Right lobe of liver (tissue), 4 donors: ENCODE data around the gene ABCC1.

ENCODE experiments used
- CTCF ChIP-seq, 4 donors: fragments of 200-600 bp in 3 of 4; fragments of 450-650 bp in 1 of 4; IDR thresholded peaks; one replicate each; pipeline versions ENCODE4 v1.5.1 to v1.8.0; 2016 to 2022; ENCODE audit warnings: antibody characterized with exemption in 4 of 4, mild to moderate bottlenecking in 2 of 4
- POLR2A ChIP-seq: fragments of 450-650 bp; IDR thresholded peaks from one replicate; pipeline ENCODE4 v1.6.1; 2017; ENCODE audit warnings: antibody characterized with exemption, mild to moderate bottlenecking
- donor health status: DM: no; HTN: no; CAD: no.
- donor health status: DM: no; HTN: no; CAD: no.
- donor health status: DM: no; HTN: yes; CAD: no.

- no peak for TF ChIP-seq CTCF (IDR thresholded peaks at IDR 0.05)
- TF ChIP-seq POLR2A, result no peak
Observed at GRCh38 chr16:16047761-16048160, 98.3 kb downstream of the ABCC1 start.
